Measurements from ENCODE around the gene ST6GAL2.

Gene ST6GAL2

GRCh38 chr2:106825161-106825560 is 60.8 kb downstream of the ST6GAL2 start:
- no peak for DNase-seq

GRCh38 chr2:106816974-106817373 is 69.0 kb downstream of the ST6GAL2 start:
- no peak for DNase-seq

GRCh38 chr2:106812841-106813240 is 73.1 kb downstream of the ST6GAL2 start:
- DNase-seq: no peak

GRCh38 chr2:106812383-106812782 is 73.6 kb downstream of the ST6GAL2 start:
- DNase-seq: no peak

GRCh38 chr2:106805716-106806115 is 80.3 kb downstream of the ST6GAL2 start:
- DNase-seq: no peak

- no peak for DNase-seq
Measured at GRCh38 chr2:106804161-106804560, 81.8 kb downstream of the ST6GAL2 start.

GRCh38 chr2:106800976-106801655 is 84.9 kb downstream of the ST6GAL2 start:
- DNase-seq: no peak

- DNase-seq: no peak
Measured at GRCh38 chr2:106800180-106800579, 85.8 kb downstream of the ST6GAL2 start.

GRCh38 chr2:106798826-106799552 is 87.0 kb downstream of the ST6GAL2 start:
- DNase-seq: no peak

GRCh38 chr2:106797494-106797893 is 88.5 kb downstream of the ST6GAL2 start:
- DNase-seq: no peak

- no peak for DNase-seq
Measured at GRCh38 chr2:106792671-106793070, 93.3 kb downstream of the ST6GAL2 start.

GRCh38 chr2:106789185-106789584 is 96.8 kb downstream of the ST6GAL2 start:
- no peak for DNase-seq

- DNase-seq: no peak
Measured at GRCh38 chr2:106782681-106783080, 103.3 kb downstream of the ST6GAL2 start.

GRCh38 chr2:106781196-106781595 is 104.8 kb downstream of the ST6GAL2 start:
- no peak for DNase-seq

- DNase-seq: no peak
Measured at GRCh38 chr2:106771811-106772210, 114.2 kb downstream of the ST6GAL2 start.

- no peak for DNase-seq
Measured at GRCh38 chr2:106770986-106771385, 115.0 kb downstream of the ST6GAL2 start.

- DNase-seq: no peak
Measured at GRCh38 chr2:106764614-106765013, 121.4 kb downstream of the ST6GAL2 start.

GRCh38 chr2:106759966-106760365 is 126.0 kb downstream of the ST6GAL2 start:
- no peak for DNase-seq

GRCh38 chr2:106758901-106759497 is 127.0 kb downstream of the ST6GAL2 start:
- no peak for DNase-seq
